Stimulated activated CD4-positive, alpha-beta T cell treated with anti-CD3 and anti-CD28 coated beads, Interleukin-1b, Interleukin-23, amount 100 ng/mL, for 1 hour (primary cell): ENCODE results near the gene SSR4.

Experiments used
- DNase-seq, 2 donors: peaks; one replicate each; pipeline ENCODE4 v3.0.0-alpha.2; 2020; ENCODE audit warnings: low read depth in 2 of 2

SSR4 gene

GRCh38 chrX:153780678-153781427, 13.6 kb upstream of the SSR4 start, which contains the start of gene SRPK3:
Gene SRPK3, plus strand, starts transcription at chrX:153781041. Its CDS starts 46 bp downstream, at chrX:153781087.
- DNase-seq: no peak

- no peak for DNase-seq
Measured at GRCh38 chrX:153781428-153782047, 12.9 kb upstream of the SSR4 start.

GRCh38 chrX:153782313-153782712, 12.2 kb upstream of the SSR4 start:
- no peak for DNase-seq

GRCh38 chrX:153782871-153783270, 11.6 kb upstream of the SSR4 start:
- no peak for DNase-seq

GRCh38 chrX:153783378-153784013, 11.0 kb upstream of the SSR4 start:
- no peak for DNase-seq

- DNase-seq: no peak
Measured at GRCh38 chrX:153784325-153784967, 10.0 kb upstream of the SSR4 start.

- no peak for DNase-seq
Measured at GRCh38 chrX:153786669-153787068, 7.8 kb upstream of the SSR4 start.

- no peak for DNase-seq
Measured at GRCh38 chrX:153789654-153790053, 4.8 kb upstream of the SSR4 start.

- DNase-seq: no peak
Measured at GRCh38 chrX:153791104-153791852, 3.2 kb upstream of the SSR4 start.

- no peak for DNase-seq
Measured at GRCh38 chrX:153792368-153792767, 2.1 kb upstream of the SSR4 start.

- DNase-seq: no peak
Measured at GRCh38 chrX:153793291-153793690, 1.2 kb upstream of the SSR4 start.

GRCh38 chrX:153794897-153795816, 689 bp downstream of the SSR4 start:
- no peak for DNase-seq

- DNase-seq: no peak
Measured at GRCh38 chrX:153797415-153798015, 3.0 kb downstream of the SSR4 start.

GRCh38 chrX:153799326-153799725, 4.9 kb downstream of the SSR4 start:
- no peak for DNase-seq

GRCh38 chrX:153800177-153800722, 5.8 kb downstream of the SSR4 start:
- DNase-seq: no peak

- no peak for DNase-seq
Measured at GRCh38 chrX:153800746-153801145, 6.3 kb downstream of the SSR4 start.

GRCh38 chrX:153801669-153802068, 7.2 kb downstream of the SSR4 start:
- DNase-seq: no peak

GRCh38 chrX:153802513-153803045, 8.1 kb downstream of the SSR4 start:
- no peak for DNase-seq

GRCh38 chrX:153803211-153804099, 9.0 kb downstream of the SSR4 start:
- DNase-seq: no peak
